Astrocyte of the spinal cord (primary cell): ENCODE measurements around the gene ARHGAP28.

ENCODE experiments used
- DNase-seq: peaks from one replicate; pipeline ENCODE4 v3.0.0; 2011; ENCODE audit warnings: low read depth, low spot score
- H3K4me3 ChIP-seq: 2 replicates; pipeline ENCODE4 v1.5.1; 2011; ENCODE audit warnings: low read depth, mild to moderate bottlenecking, low read length, moderate library complexity
- CTCF ChIP-seq: IDR thresholded peaks from 2 replicates; pipeline ENCODE4 v1.5.1; 2012; ENCODE audit warnings: low read depth, mild to moderate bottlenecking, low read length, inconsistent platforms
- in situ Hi-C: cut with HindIII; loops from 2 replicates; pipeline ENCODE4 v1.10.0; 2017; ENCODE audit warnings: low sequenced_read_pairs

The ARHGAP28 gene

GRCh38 chr18:6711467-6711866, 18.0 kb upstream of the ARHGAP28 start:
- in situ Hi-C loops = no loop called here
- H3K4me3 ChIP-seq = no peak overlapping the region
- TF ChIP-seq CTCF = no peak
- no peak for DNase-seq

DNA sequence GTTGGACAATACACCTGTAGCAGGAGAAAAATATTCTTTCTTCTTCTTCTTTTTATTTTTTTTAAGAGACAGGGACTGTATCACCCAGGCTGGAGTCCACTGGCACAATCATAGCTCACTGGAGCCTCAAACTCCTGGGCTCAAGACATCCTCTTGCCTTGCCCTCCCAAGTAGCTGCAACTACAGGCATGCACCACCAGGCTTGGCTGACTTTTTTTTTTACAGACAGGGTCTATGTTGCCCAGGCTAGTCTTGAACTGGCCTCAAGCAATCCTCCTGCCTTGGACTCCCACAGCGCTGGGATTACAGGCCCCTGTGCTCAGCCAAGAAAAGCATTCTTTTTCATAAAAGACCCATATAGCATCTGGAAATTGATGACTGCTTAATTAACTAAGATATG, 17.1 kb upstream of the ARHGAP28 start:
- DNase-seq = no peak
- TF ChIP-seq CTCF = no peak
- in situ Hi-C loops = no loop called here
- no peak overlapping the region for H3K4me3 ChIP-seq

DNA sequence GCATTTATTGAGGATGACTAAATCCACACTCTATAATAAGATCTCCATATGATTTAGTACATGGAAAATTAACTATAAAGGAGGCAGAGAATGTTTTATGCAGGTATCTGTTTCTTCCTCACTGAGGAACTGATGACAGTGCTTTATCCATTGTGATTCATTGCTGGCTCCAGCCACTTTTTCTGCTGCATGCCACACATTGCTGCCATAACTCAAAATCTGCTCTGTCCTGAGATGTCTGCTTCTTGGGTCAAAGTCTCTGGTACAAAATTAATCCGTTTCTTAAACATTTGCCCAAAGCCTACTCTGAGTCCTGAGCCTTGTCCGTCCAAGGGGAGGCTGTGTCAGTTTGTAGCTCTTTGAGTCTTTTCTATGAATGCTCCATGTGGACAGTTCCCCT, 15.5 kb upstream of the ARHGAP28 start:
- no peak overlapping the region for H3K4me3 ChIP-seq
- no peak for TF ChIP-seq CTCF
- in situ Hi-C loops = no loop called here
- DNase-seq = no peak

DNA sequence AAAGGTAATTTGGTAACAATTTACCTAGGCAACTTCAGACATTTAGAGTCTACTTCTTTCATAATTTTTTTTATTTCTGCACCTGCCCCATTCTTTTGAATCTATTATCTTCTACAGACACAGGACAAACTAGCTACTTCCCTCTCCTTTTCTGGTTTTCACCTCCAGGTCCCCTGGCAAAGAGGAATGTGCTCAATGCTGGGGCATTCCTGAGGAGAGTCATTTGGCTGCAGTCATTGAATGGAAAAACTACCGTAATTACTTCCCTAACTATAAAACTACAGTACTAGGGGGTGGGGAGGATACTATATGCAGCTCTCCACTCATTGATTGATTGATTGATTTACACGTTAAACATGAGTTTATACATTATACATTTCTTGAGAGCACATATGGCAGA, 11.2 kb upstream of the ARHGAP28 start:
- in situ Hi-C loops = no loop called here
- DNase-seq = no peak
- no peak for TF ChIP-seq CTCF
- H3K4me3 ChIP-seq = no peak overlapping the region

- H3K4me3 ChIP-seq = no peak overlapping the region
- no peak for DNase-seq
- no peak for TF ChIP-seq CTCF
- in situ Hi-C loops = no loop called here
Measured at GRCh38 chr18:6719098-6719846, 10.2 kb upstream of the ARHGAP28 start.

GRCh38 chr18:6719910-6720683, 9.4 kb upstream of the ARHGAP28 start:
- DNase-seq = no peak
- H3K4me3 ChIP-seq = no peak overlapping the region
- TF ChIP-seq CTCF = no peak
- in situ Hi-C loops = no loop called here
